BLaER1 treated with 17β-estradiol and CSF1 and Interleukin-3, amounts not matched to agents 10 nM and 100 nM (cell line): ENCODE data around the gene PIK3R6.

ENCODE experiments used
- H3K27ac ChIP-seq, 11 experiments: shearing (Covaris generic); formaldehyde crosslinking; 2 replicates each; pipeline ENCODE4 v1.8.1; 2022
- H3K27me3 ChIP-seq, 11 experiments: shearing (Covaris generic); formaldehyde crosslinking; 2 replicates each; pipeline ENCODE4 v1.8.1; 2022
- H3K36me3 ChIP-seq, 11 experiments: shearing (Covaris generic); formaldehyde crosslinking; 2 replicates each; pipeline ENCODE4 v1.8.1; 2022
- H3K4me1 ChIP-seq, 10 experiments: shearing (Covaris generic); formaldehyde crosslinking; 2 replicates each; pipeline ENCODE4 v1.8.1; 2022
- H3K4me2 ChIP-seq, 11 experiments: shearing (Covaris generic); formaldehyde crosslinking; 2 replicates each; pipeline ENCODE4 v1.8.1; 2022
- H3K4me3 ChIP-seq, 10 experiments: shearing (Covaris generic); formaldehyde crosslinking; 2 replicates each; pipeline ENCODE4 v1.8.1; 2022
- H3K9ac ChIP-seq, 11 experiments: shearing (Covaris generic); formaldehyde crosslinking; 2 replicates each; pipeline ENCODE4 v1.8.1; 2022
- H3K9me3 ChIP-seq, 11 experiments: shearing (Covaris generic); formaldehyde crosslinking; replicated peaks in 1 of 11; 2 replicates each; pipeline ENCODE4 v1.8.1; 2022
- H4K20me1 ChIP-seq, 11 experiments: shearing (Covaris generic); formaldehyde crosslinking; 2 replicates each; pipeline ENCODE4 v1.8.1; 2022
- Cebpa-rat ChIP-seq, 11 experiments: shearing (Covaris generic); IDR thresholded peaks; 2 replicates each; pipeline ENCODE4 v1.8.1; 2022

The PIK3R6 gene

GRCh38 chr17:8910969-8911604, 43.6 kb upstream of the PIK3R6 start:
- peak overlapping the region in 3 of 11 experiments; percentile 31 to 92 (median 63); a peak in 5 of 22 replicates for H3K27ac ChIP-seq
- no peaks in the 10 kb centered on the region for H3K27me3 ChIP-seq
- H3K9ac ChIP-seq: peak overlapping the region in 3 of 11 experiments; percentile 16 to 62 (median 53); a peak in 4 of 22 replicates
- peaks cover 14 to 98% (median 26%) of the 10 kb centered on the region in 10 experiments for H3K4me1 ChIP-seq
- H3K36me3 ChIP-seq: peaks cover 0 to 94% (median 49%) of the 10 kb centered on the region in 11 experiments; a peak in 18 of 22 replicates
- peak overlapping the region in 3 of 11 experiments; percentile 72 to 98 (median 90); a peak in 6 of 22 replicates for H3K4me2 ChIP-seq
- peaks cover 4 to 48% (median 21%) of the 10 kb centered on the region in 11 experiments; a peak in 12 of 22 replicates for H4K20me1 ChIP-seq
- H3K9me3 ChIP-seq: no peaks in the 10 kb centered on the region
- no peak overlapping the region; a peak in 1 of 20 replicates for H3K4me3 ChIP-seq
- no peak for TF ChIP-seq Cebpa-rat (IDR thresholded peaks at IDR 0.05)

GRCh38 chr17:8909586-8910270, 42.3 kb upstream of the PIK3R6 start:
- Histone ChIP-seq H3K9ac (peak overlapping the region in 3 of 11 experiments; percentile 16 to 62 (median 53); a peak in 4 of 22 replicates), H3K9me3 (no peaks in the 10 kb centered on the region), H3K27ac (peak overlapping the region in 3 of 11 experiments; percentile 52 to 92 (median 63); a peak in 5 of 22 replicates), H4K20me1 (peaks cover 4 to 42% (median 21%) of the 10 kb centered on the region in 11 experiments; a peak in 12 of 22 replicates), H3K4me3 (peak overlapping the region in 1 of 10 experiments; percentile 28; a peak in 1 of 20 replicates), H3K27me3 (no peaks in the 10 kb centered on the region), H3K36me3 (peaks cover 9 to 99% (median 60%) of the 10 kb centered on the region in 11 experiments; a peak in 21 of 22 replicates), H3K4me2 (peak overlapping the region in 4 of 11 experiments; percentile 18 to 98 (median 81); a peak in 8 of 22 replicates), H3K4me1 (peaks cover 14 to 95% (median 20%) of the 10 kb centered on the region in 10 experiments)
- no peak for TF ChIP-seq Cebpa-rat (IDR thresholded peaks at IDR 0.05)

- H3K9ac ChIP-seq: 0 out of 22 replicates have a peak overlapping the region, but pooled peaks of 1 of the 11 experiments have one; percentile 11
- H3K4me1 ChIP-seq: peaks cover 10 to 68% (median 13%) of the 10 kb centered on the region in 10 experiments
- H3K4me2 ChIP-seq: peak overlapping the region in 2 of 11 experiments; percentile 46 to 61; a peak in 4 of 22 replicates
- no peak for TF ChIP-seq Cebpa-rat (IDR thresholded peaks at IDR 0.05)
- H3K27me3 ChIP-seq: no peaks in the 10 kb centered on the region
- no peak overlapping the region for H3K4me3 ChIP-seq
- peaks cover 0 to 10% (median 0%) of the 10 kb centered on the region in 11 experiments; a peak in 5 of 22 replicates for H4K20me1 ChIP-seq
- peaks cover 17 to 96% (median 83%) of the 10 kb centered on the region in 11 experiments for H3K36me3 ChIP-seq
- H3K9me3 ChIP-seq: no peaks in the 10 kb centered on the region
- H3K27ac ChIP-seq: no peak overlapping the region
These were observed 37.9 kb upstream of the PIK3R6 start for GRCh38 chr17:8905331-8905730.

GRCh38 chr17:8904686-8905085, 37.2 kb upstream of the PIK3R6 start:
- Histone ChIP-seq H3K9me3 (no peaks in the 10 kb centered on the region), H3K4me3 (no peak overlapping the region), H3K9ac (no peak overlapping the region), H3K4me2 (no peak overlapping the region), H3K27me3 (no peaks in the 10 kb centered on the region), H4K20me1 (peaks cover 0 to 11% (median 0%) of the 10 kb centered on the region in 11 experiments; a peak in 5 of 22 replicates), H3K4me1 (peaks cover 15 to 68% (median 17%) of the 10 kb centered on the region in 10 experiments), H3K36me3 (peaks cover 17 to 97% (median 84%) of the 10 kb centered on the region in 11 experiments), H3K27ac (no peak overlapping the region)
- no peak for TF ChIP-seq Cebpa-rat (IDR thresholded peaks at IDR 0.05)

DNA sequence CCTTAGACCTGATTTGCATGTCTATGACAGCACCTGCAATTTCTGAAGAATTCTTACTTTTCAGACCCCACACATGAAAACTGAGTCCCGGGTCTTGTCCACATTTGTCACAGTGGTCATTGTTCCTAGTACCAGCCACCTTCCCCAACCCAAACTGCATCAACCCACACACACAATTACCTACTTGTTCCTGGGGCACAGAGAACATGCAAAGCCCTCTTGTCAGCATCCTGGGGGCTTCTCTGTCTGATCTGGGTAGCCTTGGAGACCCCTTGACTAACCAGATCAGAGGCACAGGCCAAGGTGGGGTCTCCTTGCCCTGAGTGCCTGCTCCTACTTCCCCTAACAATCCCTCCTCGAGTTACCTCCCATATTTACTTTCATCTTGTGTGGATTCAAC, 36.7 kb upstream of the PIK3R6 start:
- no peak overlapping the region for H3K4me3 ChIP-seq
- no peaks in the 10 kb centered on the region for H3K27me3 ChIP-seq
- H3K36me3 ChIP-seq: peaks cover 17 to 97% (median 80%) of the 10 kb centered on the region in 11 experiments

GRCh38 chr17:8900626-8901585, 33.4 kb upstream of the PIK3R6 start:
- Histone ChIP-seq H3K27ac (peak overlapping the region in 1 of 11 experiments; percentile 23; a peak in 1 of 22 replicates), H3K4me2 (peak overlapping the region; percentile 56 to 91 (median 76)), H3K9me3 (no peaks in the 10 kb centered on the region), H3K4me1 (peaks cover 43 to 64% (median 53%) of the 10 kb centered on the region in 10 experiments), H4K20me1 (peaks cover 0 to 49% (median 10%) of the 10 kb centered on the region in 11 experiments; a peak in 10 of 22 replicates), H3K27me3 (no peaks in the 10 kb centered on the region), H3K9ac (no peak overlapping the region), H3K4me3 (no peak overlapping the region), H3K36me3 (peaks cover 17 to 97% (median 65%) of the 10 kb centered on the region in 11 experiments)
- no peak for TF ChIP-seq Cebpa-rat (IDR thresholded peaks at IDR 0.05)

More for the DNA sequence above, 36.7 kb upstream of the PIK3R6 start:
- H3K27ac ChIP-seq: no peak overlapping the region
- H3K9me3 ChIP-seq: no peaks in the 10 kb centered on the region
- no peak overlapping the region for H3K4me2 ChIP-seq
- no peak for TF ChIP-seq Cebpa-rat (IDR thresholded peaks at IDR 0.05)
- peaks cover 0 to 16% (median 4%) of the 10 kb centered on the region in 11 experiments; a peak in 7 of 22 replicates for H4K20me1 ChIP-seq
- H3K9ac ChIP-seq: no peak overlapping the region
- peaks cover 20 to 68% (median 22%) of the 10 kb centered on the region in 10 experiments for H3K4me1 ChIP-seq

DNA sequence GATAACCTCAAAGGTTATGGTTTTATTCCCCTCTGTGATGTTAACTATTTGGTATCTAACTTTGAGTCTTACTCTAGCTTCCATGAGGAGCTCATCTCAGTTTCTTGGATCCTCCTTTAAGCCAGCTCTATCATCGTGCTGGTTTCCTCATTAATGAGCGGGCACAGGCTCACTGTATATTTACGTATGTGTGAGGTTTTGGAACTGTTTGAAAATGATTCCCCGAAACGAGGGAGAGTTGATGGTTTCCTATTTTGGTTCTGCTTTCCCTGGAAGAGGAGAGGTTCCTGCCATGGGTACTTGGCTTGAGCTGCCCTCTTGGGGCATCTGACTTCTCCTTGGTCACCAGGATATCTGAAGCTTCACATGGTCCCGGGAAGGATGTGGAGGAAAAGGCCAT, 32.7 kb upstream of the PIK3R6 start:
- Histone ChIP-seq H3K36me3 (peaks cover 13 to 97% (median 60%) of the 10 kb centered on the region in 11 experiments), H3K4me3 (no peak overlapping the region), H3K27ac (peak overlapping the region in 1 of 11 experiments; percentile 23; a peak in 1 of 22 replicates), H3K9ac (no peak overlapping the region), H4K20me1 (peaks cover 0 to 56% (median 10%) of the 10 kb centered on the region in 11 experiments; a peak in 10 of 22 replicates), H3K4me1 (peaks cover 47 to 65% (median 53%) of the 10 kb centered on the region in 10 experiments), H3K9me3 (no peaks in the 10 kb centered on the region), H3K4me2 (peak overlapping the region; percentile 56 to 91 (median 76)), H3K27me3 (no peaks in the 10 kb centered on the region)
- no peak for TF ChIP-seq Cebpa-rat (IDR thresholded peaks at IDR 0.05)
